GM19463 (cell line): ENCODE results near the gene SLC6A12.

Source experiments
- ATAC-seq: cut with Tn5 transposase; IDR thresholded peaks from one replicate; pipeline ENCODE4 v1.9.1; 2021; ENCODE audit warnings: mild to moderate bottlenecking, moderate library complexity; ENCODE audit not compliant: unreplicated experiment

SLC6A12 gene

GRCh38 chr12:214003-214741 is at the start of gene SLC6A12:
Gene SLC6A12, minus strand, starts transcription at chr12:214157. Its CDS starts 4,171 bp downstream, at chr12:209986.
- ATAC-seq, result no peak

GRCh38 chr12:263574-263973 is 49.6 kb upstream of the SLC6A12 start:
- ATAC-seq, result no peak

GRCh38 chr12:262817-263216 is 48.9 kb upstream of the SLC6A12 start, which contains the start of gene SLC6A13:
Gene SLC6A13, minus strand, starts transcription at chr12:262836. Its CDS starts 2,784 bp downstream, at chr12:260052.
- no peak for ATAC-seq

- ATAC-seq, result no peak
Observed at GRCh38 chr12:262113-262512, 48.2 kb upstream of the SLC6A12 start.

- no peak for ATAC-seq
Observed at GRCh38 chr12:257521-258321, 43.8 kb upstream of the SLC6A12 start.

- no peak for ATAC-seq
Observed at GRCh38 chr12:256958-257357, 43.0 kb upstream of the SLC6A12 start.

- no peak for ATAC-seq
Observed at GRCh38 chr12:256225-256624, 42.3 kb upstream of the SLC6A12 start.

- ATAC-seq, result no peak
Observed at GRCh38 chr12:254912-255311, 41.0 kb upstream of the SLC6A12 start.

- no peak for ATAC-seq
Observed at GRCh38 chr12:254039-254438, 40.1 kb upstream of the SLC6A12 start.

GRCh38 chr12:253116-253831 is 39.3 kb upstream of the SLC6A12 start:
- ATAC-seq, result no peak

GRCh38 chr12:252636-253035 is 38.7 kb upstream of the SLC6A12 start:
- no peak for ATAC-seq

GRCh38 chr12:247271-247670 is 33.3 kb upstream of the SLC6A12 start:
- no peak for ATAC-seq

- ATAC-seq, result no peak
Observed at GRCh38 chr12:243381-243780, 29.4 kb upstream of the SLC6A12 start.

- no peak for ATAC-seq
Observed at GRCh38 chr12:242496-242895, 28.5 kb upstream of the SLC6A12 start.

GRCh38 chr12:241266-241665 is 27.3 kb upstream of the SLC6A12 start:
- ATAC-seq, result no peak

GRCh38 chr12:240566-240965 is 26.6 kb upstream of the SLC6A12 start:
- ATAC-seq, result no peak

GRCh38 chr12:238736-239398 is 24.9 kb upstream of the SLC6A12 start:
- ATAC-seq, result no peak

GRCh38 chr12:238116-238515 is 24.2 kb upstream of the SLC6A12 start:
- no peak for ATAC-seq

GRCh38 chr12:237026-237815 is 23.3 kb upstream of the SLC6A12 start:
- no peak for ATAC-seq

GRCh38 chr12:236445-236844 is 22.5 kb upstream of the SLC6A12 start:
- no peak for ATAC-seq
